ENCODE measurements around the gene PRKN. TPM values are rescaled to one million over a fixed set of nuclear protein-coding genes. Genes with fewer than 3 reads are reported as not detected.

Gene PRKN
- total and polyA plus RNA-seq, 9 of the 15 experiments (the other 6 are each of a cell fraction or from before 2014, with no cell fraction given), result 0.03 to 0.96 (median 0.15) TPM; not detected in 2

GRCh38 chr6:162670345-162670744, 57.2 kb downstream of the PRKN start:
- POLR2A ChIA-PET, result interaction anchor here (0.8 kb wide), 1 partner anchor 41 kb away, joined by 3 read pairs; no protein-coding TSS in a partner anchor
- no TSS peak for BruUV-seq (replicated peaks)
- H3K79me2 ChIP-seq (ENCODE audit: control insufficient read depth, insufficient read depth, low read length), result no peaks in the 10 kb centered on the region
- FAIRE-seq, result no peak
- intact Hi-C loops (cut with micrococcal nuclease), result no loop called here
- TF ChIP-seq BCOR (IDR thresholded peaks at IDR 0.05) (no peak), ARID2 (IDR thresholded peaks at IDR 0.05) (no peak), BMI1 (IDR thresholded peaks at IDR 0.05; ENCODE audit: low read length) (no peak), NR2F6 (CRISPR knock-in tag; IDR thresholded peaks at IDR 0.05) (no peak), CREB3L1 (IDR thresholded peaks at IDR 0.05; ENCODE audit: borderline replicate concordance, low read depth) (no peak), PHF20 (IDR thresholded peaks at IDR 0.05; ENCODE audit: partially characterized antibody) (no peak), KDM5B (IDR thresholded peaks at IDR 0.05; ENCODE audit: insufficient replicate concordance, low read depth, low read length) (no peak), ATF7 (IDR thresholded peaks at IDR 0.05) (no peak)
- H3K9me1 ChIP-seq (ENCODE audit: control insufficient read depth, insufficient read depth, low read length), result no peaks in the 10 kb centered on the region
- no peak overlapping the region for H3K4me3 ChIP-seq
- DNase-seq (ENCODE audit: extremely low read depth in 1 of 4, low spot score in 3 of 4), result no peak
- H3K4me1 ChIP-seq (replicated peaks in 1 of 2; ENCODE audit: control insufficient read depth in 2 of 2, insufficient read depth in 2 of 2, low read length in 2 of 2), result no peaks in the 10 kb centered on the region
- CTCF ChIA-PET (ENCODE audit: low intra/inter-chr PET ratio), result no interaction called here
- in situ Hi-C loops (cut with MboI), result no loop called here
- no peak overlapping the region for H3K27ac ChIP-seq (ENCODE audit: extremely low read depth, low read depth, low read length)
- no peak for ATAC-seq
- no peak overlapping the region for H3K9ac ChIP-seq (ENCODE audit: insufficient read depth in 1 of 2, low read depth in 2 of 2, low read length in 2 of 2)
- no peaks in the 10 kb centered on the region for H3K9me3 ChIP-seq (replicated peaks; ENCODE audit: control insufficient read depth, insufficient read depth, low read depth, low read length)
- WGBS (ENCODE audit: insufficient coverage, low coverage, missing lambda C conversion rate), result 5% methylated on average over 3 of the region's 3 CpGs
- H3K27me3 ChIP-seq (ENCODE audit: control insufficient read depth in 2 of 2, insufficient read depth in 2 of 2, low read length in 2 of 2), result no peaks in the 10 kb centered on the region
- H3K36me3 ChIP-seq (ENCODE audit: control insufficient read depth, insufficient read depth, low read length), result no peaks in the 10 kb centered on the region
- no peaks in the 10 kb centered on the region for H4K20me1 ChIP-seq (replicated peaks; ENCODE audit: control insufficient read depth, insufficient read depth, low read length)
- H3K4me2 ChIP-seq (ENCODE audit: insufficient read depth, low read length), result no peak overlapping the region
- H2AFZ ChIP-seq (ENCODE audit: low read depth, low read length), result no peak overlapping the region
